Transverse colon (tissue), 4 donors: ENCODE data around the gene GAREM1.

Experiments used
- EP300 ChIP-seq: sonication (generic); formaldehyde crosslinking; IDR thresholded peaks from one replicate; pipeline ENCODE4 v1.6.1; 2017; ENCODE audit warnings: antibody characterized with exemption, low read depth
- POLR2A ChIP-seq: fragments of 450-650 bp; IDR thresholded peaks from one replicate; pipeline ENCODE4 v1.6.1; 2016; ENCODE audit warnings: antibody characterized with exemption, mild to moderate bottlenecking, moderate library complexity
- POLR2AphosphoS5 ChIP-seq, 3 donors: sonication (generic); formaldehyde crosslinking; IDR thresholded peaks; one replicate each; pipeline ENCODE4 v1.6.1; 2016; ENCODE audit warnings: antibody characterized with exemption in 3 of 3
- TF ChIP-seq, protein P1 (sequence below), 5 experiments: fragments of 200-600 bp in 3 of 5; fragments of 450-650 bp in 2 of 5; sonication (generic) in 3 of 5; IDR thresholded peaks; 1 replicate in 2 of 5; 2 replicates in 3 of 5; pipeline ENCODE4 v1.5.1; 2016 to 2017; ENCODE audit warnings: antibody characterized with exemption in 5 of 5, inconsistent platforms in 3 of 5, mild to moderate bottlenecking in 2 of 5, moderate library complexity in 1 of 5

DNA sequence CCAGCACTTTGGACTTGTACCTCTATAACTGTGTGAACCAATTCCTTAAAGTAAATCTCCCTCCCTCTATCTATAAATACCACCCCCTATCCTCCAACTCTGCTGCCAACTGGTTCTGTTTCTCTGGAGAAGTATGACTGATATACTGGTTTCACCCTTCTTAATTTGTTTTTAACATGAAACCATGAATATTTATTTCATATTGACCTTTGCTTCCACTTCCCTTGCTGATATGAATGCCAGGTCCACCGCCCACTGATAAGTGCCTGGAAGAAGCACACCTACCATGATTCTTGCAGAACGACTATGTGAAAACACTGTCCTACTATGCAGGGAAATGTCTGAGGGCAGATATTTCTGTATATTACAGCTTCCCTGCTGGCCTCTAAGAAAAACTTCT, 131.6 kb downstream of the GAREM1 start:
- no peak for TF ChIP-seq EP300
- no peak for TF ChIP-seq POLR2AphosphoS5 (IDR thresholded peaks at IDR 0.05)
- TF ChIP-seq, protein P1, sequence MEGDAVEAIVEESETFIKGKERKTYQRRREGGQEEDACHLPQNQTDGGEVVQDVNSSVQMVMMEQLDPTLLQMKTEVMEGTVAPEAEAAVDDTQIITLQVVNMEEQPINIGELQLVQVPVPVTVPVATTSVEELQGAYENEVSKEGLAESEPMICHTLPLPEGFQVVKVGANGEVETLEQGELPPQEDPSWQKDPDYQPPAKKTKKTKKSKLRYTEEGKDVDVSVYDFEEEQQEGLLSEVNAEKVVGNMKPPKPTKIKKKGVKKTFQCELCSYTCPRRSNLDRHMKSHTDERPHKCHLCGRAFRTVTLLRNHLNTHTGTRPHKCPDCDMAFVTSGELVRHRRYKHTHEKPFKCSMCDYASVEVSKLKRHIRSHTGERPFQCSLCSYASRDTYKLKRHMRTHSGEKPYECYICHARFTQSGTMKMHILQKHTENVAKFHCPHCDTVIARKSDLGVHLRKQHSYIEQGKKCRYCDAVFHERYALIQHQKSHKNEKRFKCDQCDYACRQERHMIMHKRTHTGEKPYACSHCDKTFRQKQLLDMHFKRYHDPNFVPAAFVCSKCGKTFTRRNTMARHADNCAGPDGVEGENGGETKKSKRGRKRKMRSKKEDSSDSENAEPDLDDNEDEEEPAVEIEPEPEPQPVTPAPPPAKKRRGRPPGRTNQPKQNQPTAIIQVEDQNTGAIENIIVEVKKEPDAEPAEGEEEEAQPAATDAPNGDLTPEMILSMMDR (IDR thresholded peaks at IDR 0.05) = no peak
- no peak for TF ChIP-seq POLR2A
